ENCODE data around the gene SERPINA4. TPM values are rescaled to one million over a fixed set of nuclear protein-coding genes. Genes with fewer than 3 reads are reported as not detected.

Gene SERPINA4
- total and polyA plus RNA-seq, 2 of the 13 experiments (the other 11 are each of a cell fraction or from before 2014, with no cell fraction given) = 39.1 to 57.8 TPM

- TF ChIP-seq, protein P1, sequence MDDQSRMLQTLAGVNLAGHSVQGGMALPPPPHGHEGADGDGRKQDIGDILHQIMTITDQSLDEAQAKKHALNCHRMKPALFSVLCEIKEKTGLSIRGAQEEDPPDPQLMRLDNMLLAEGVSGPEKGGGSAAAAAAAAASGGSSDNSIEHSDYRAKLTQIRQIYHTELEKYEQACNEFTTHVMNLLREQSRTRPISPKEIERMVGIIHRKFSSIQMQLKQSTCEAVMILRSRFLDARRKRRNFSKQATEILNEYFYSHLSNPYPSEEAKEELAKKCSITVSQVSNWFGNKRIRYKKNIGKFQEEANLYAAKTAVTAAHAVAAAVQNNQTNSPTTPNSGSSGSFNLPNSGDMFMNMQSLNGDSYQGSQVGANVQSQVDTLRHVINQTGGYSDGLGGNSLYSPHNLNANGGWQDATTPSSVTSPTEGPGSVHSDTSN (CRISPR knock-in tag; IDR thresholded peaks at IDR 0.05; ENCODE audit: borderline replicate concordance) = 0 out of 2 replicates have a peak, but pooled peaks have one; percentile 42
- peak; percentile 72 for TF ChIP-seq MED13 (CRISPR knock-in tag; IDR thresholded peaks at IDR 0.05)
- TF ChIP-seq ZNF746 (CRISPR knock-in tag; IDR thresholded peaks at IDR 0.05) = no peak
- TF ChIP-seq ZFP41 (CRISPR knock-in tag; IDR thresholded peaks at IDR 0.05; ENCODE audit: borderline replicate concordance) = no peak
- TF ChIP-seq EP300 (IDR thresholded peaks at IDR 0.05; ENCODE audit: low read depth in 2 of 2, low read length in 2 of 2) = peak in 1 of 2 experiments; percentile 73; a peak in 2 of 4 replicates
- TF ChIP-seq EP300 (CRISPR knock-in tag; IDR thresholded peaks at IDR 0.05; ENCODE audit: borderline replicate concordance) = peak; percentile 72; the same call in 1 of the 2 replicates
- peak; percentile 43; the same call in 1 of the 2 replicates for TF ChIP-seq SOX5 (CRISPR knock-in tag; IDR thresholded peaks at IDR 0.05; ENCODE audit: borderline replicate concordance)
- no peak; the same call in 1 of the 2 replicates for TF ChIP-seq YEATS4 (CRISPR knock-in tag; IDR thresholded peaks at IDR 0.05; ENCODE audit: borderline replicate concordance)
- peak; percentile 34; the same call in 1 of the 2 replicates for TF ChIP-seq HMG20A (CRISPR knock-in tag; IDR thresholded peaks at IDR 0.05; ENCODE audit: borderline replicate concordance)
- peak; percentile 51; the same call in 1 of the 2 replicates for TF ChIP-seq IRF2 (CRISPR knock-in tag; IDR thresholded peaks at IDR 0.05)
- peak; percentile 49; the same call in 1 of the 2 replicates for TF ChIP-seq ZNF547 (CRISPR knock-in tag; IDR thresholded peaks at IDR 0.05)
- peak; percentile 29; the same call in 1 of the 2 replicates for TF ChIP-seq HNF4A (CRISPR knock-in tag; IDR thresholded peaks at IDR 0.05)
- TF ChIP-seq KLF6 (CRISPR knock-in tag; IDR thresholded peaks at IDR 0.05) = peak; percentile 41; the same call in 1 of the 2 replicates
- no peak for TF ChIP-seq ZNF780A (CRISPR knock-in tag; IDR thresholded peaks at IDR 0.05)
- 0 out of 2 replicates have a peak, but pooled peaks have one; percentile 0 for TF ChIP-seq THAP9 (CRISPR knock-in tag; IDR thresholded peaks at IDR 0.05; ENCODE audit: borderline replicate concordance)
- TF ChIP-seq, protein P2, sequence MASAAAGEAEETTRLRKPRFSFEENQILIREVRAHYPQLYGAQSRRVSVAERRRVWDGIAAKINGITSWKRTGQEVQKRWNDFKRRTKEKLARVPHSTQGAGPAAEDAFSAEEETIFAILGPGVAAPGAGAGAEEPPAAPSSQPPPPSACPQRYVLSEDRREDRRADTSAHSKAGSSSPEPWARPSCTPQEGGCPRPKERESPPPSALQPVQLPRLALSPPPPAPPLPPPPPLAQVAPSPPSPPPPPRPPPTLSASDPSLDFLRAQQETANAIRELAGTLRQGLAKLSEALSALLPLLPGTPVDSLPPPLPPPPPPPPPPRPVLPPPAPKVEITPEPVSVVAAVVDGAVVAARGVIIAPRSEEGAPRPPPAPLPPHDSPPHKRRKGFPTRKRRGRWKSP (CRISPR knock-in tag; IDR thresholded peaks at IDR 0.05) = peak; percentile 59; the same call in 1 of the 2 replicates
- no peak for TF ChIP-seq ZNF674 (CRISPR knock-in tag; IDR thresholded peaks at IDR 0.05; ENCODE audit: low read depth)
- TF ChIP-seq ZBTB49 (CRISPR knock-in tag; IDR thresholded peaks at IDR 0.05; ENCODE audit: borderline replicate concordance) = peak; percentile 35; the same call in 1 of the 2 replicates
- no peak for TF ChIP-seq MTA1 (CRISPR knock-in tag; IDR thresholded peaks at IDR 0.05; ENCODE audit: borderline replicate concordance)
- no peak for TF ChIP-seq ZFP36L1 (CRISPR knock-in tag; IDR thresholded peaks at IDR 0.05)
- no peak for TF ChIP-seq KAT7 (CRISPR knock-in tag; IDR thresholded peaks at IDR 0.05; ENCODE audit: borderline replicate concordance)
- peak; percentile 50 for TF ChIP-seq HDAC1 (CRISPR knock-in tag; IDR thresholded peaks at IDR 0.05)
Observed at GRCh38 chr14:94612174-94612573, 50.9 kb downstream of the SERPINA4 start, which contains the start of gene SERPINA3 (continued).

All from HepG2 (cell line).